ENCODE measurements around the gene IMMP2L.

DNA sequence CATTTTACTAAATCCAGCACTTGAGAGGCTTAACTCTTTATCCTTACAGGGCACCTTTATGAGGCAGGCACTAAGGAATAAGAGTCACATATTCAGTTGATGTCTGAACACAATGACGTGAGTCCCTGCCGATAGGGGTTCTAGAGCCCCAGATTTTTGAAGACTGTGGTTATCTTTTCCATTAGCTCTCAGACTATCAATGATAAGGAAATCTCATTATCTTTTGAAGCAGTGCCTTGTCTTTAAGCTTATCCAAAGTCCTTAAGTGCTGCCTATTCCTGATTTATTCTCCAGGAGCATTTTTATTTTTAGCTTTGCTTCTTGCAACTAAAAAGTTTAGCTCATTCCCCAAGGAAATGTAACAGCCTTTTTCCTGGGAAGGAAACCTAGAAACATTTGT is 915.5 kb downstream of the IMMP2L start:
- TF ChIP-seq, protein P1, sequence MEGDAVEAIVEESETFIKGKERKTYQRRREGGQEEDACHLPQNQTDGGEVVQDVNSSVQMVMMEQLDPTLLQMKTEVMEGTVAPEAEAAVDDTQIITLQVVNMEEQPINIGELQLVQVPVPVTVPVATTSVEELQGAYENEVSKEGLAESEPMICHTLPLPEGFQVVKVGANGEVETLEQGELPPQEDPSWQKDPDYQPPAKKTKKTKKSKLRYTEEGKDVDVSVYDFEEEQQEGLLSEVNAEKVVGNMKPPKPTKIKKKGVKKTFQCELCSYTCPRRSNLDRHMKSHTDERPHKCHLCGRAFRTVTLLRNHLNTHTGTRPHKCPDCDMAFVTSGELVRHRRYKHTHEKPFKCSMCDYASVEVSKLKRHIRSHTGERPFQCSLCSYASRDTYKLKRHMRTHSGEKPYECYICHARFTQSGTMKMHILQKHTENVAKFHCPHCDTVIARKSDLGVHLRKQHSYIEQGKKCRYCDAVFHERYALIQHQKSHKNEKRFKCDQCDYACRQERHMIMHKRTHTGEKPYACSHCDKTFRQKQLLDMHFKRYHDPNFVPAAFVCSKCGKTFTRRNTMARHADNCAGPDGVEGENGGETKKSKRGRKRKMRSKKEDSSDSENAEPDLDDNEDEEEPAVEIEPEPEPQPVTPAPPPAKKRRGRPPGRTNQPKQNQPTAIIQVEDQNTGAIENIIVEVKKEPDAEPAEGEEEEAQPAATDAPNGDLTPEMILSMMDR (IDR thresholded peaks at IDR 0.05; ENCODE audit: low read depth, low read length, missing input control), result no peak
- TF ChIP-seq RXRA (IDR thresholded peaks at IDR 0.05), result no peak
- no peak for TF ChIP-seq HNF4A (conservative IDR thresholded peaks at IDR 0.05)
- TF ChIP-seq YY1 (IDR thresholded peaks at IDR 0.05), result no peak
- TF ChIP-seq TAF1 (conservative IDR thresholded peaks at IDR 0.05), result no peak
- no peak for TF ChIP-seq FOXA1 (IDR thresholded peaks at IDR 0.05)
- TF ChIP-seq, protein P2, sequence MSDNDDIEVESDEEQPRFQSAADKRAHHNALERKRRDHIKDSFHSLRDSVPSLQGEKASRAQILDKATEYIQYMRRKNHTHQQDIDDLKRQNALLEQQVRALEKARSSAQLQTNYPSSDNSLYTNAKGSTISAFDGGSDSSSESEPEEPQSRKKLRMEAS (IDR thresholded peaks at IDR 0.05), result no peak
- TF ChIP-seq SP1 (IDR thresholded peaks at IDR 0.05), result no peak
- TF ChIP-seq RAD21 (IDR thresholded peaks at IDR 0.05), result no peak
- TF ChIP-seq, protein P3, sequence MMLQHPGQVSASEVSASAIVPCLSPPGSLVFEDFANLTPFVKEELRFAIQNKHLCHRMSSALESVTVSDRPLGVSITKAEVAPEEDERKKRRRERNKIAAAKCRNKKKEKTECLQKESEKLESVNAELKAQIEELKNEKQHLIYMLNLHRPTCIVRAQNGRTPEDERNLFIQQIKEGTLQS (IDR thresholded peaks at IDR 0.05), result no peak

All from liver (tissue), 3 donors.